Ovary (tissue), 9 donors: ENCODE data around the gene DUSP9. TPM values are rescaled to one million over a fixed set of nuclear protein-coding genes. Genes with fewer than 3 reads are reported as not detected.

Source experiments
- DNase-seq, 5 donors: peaks; one replicate each; pipeline ENCODE4 v3.0.0-alpha.2; 2019 to 2020
- H3K27ac ChIP-seq, 2 donors: fragments of 200-600 bp; one replicate each; pipeline versions ENCODE4 v1.5.1 to v1.8.0; 2019 to 2022
- H3K27me3 ChIP-seq: fragments of 200-600 bp; one replicate; pipeline ENCODE4 v1.8.0; 2022
- H3K36me3 ChIP-seq: fragments of 200-600 bp; sonication (generic); one replicate; pipeline ENCODE4 v1.5.1; 2019
- H3K4me1 ChIP-seq: one replicate; pipeline ENCODE4 v1.8.1; 2013; ENCODE audit warnings: mild to moderate bottlenecking, moderate library complexity; ENCODE audit not compliant: insufficient read depth
- H3K4me3 ChIP-seq: fragments of 200-600 bp; sonication (generic); one replicate; pipeline ENCODE4 v1.5.1; 2017
- H3K9me3 ChIP-seq, 2 donors: fragments of 200-600 bp in 1 of 2; sonication (generic) in 1 of 2; one replicate each; pipeline versions ENCODE4 v1.5.1 to v1.8.1; 2013 to 2019; ENCODE audit warnings: mild to moderate bottlenecking in 1 of 2, moderate library complexity in 1 of 2
- CTCF ChIP-seq, 3 donors: fragments of 450-650 bp in 2 of 3; fragments of 200-600 bp in 1 of 3; IDR thresholded peaks; one replicate each; pipeline versions ENCODE4 v1.5.1 to v1.8.0; 2016 to 2022; ENCODE audit warnings: antibody characterized with exemption in 3 of 3, mild to moderate bottlenecking in 1 of 3
- EP300 ChIP-seq: sonication (generic); formaldehyde crosslinking; IDR thresholded peaks from one replicate; pipeline ENCODE4 v1.6.1; 2017; ENCODE audit warnings: antibody characterized with exemption
- POLR2A ChIP-seq: fragments of 450-650 bp; IDR thresholded peaks from one replicate; pipeline ENCODE4 v1.6.1; 2017; ENCODE audit warnings: antibody characterized with exemption, mild to moderate bottlenecking, moderate library complexity
- WGBS, 3 donors: extraction: QIAGEN DNeasy Blood & Tissue Kit in 1 of 3; methylation state at CpG; one replicate each; pipeline versions ENCODE4 v1.1.5 to v1.1.7; 2013 to 2017; 5-methylcytosine and 5-hydroxymethylcytosine counted together
- intact Hi-C, 4 donors: fragments of 100-400 bp; cut with DNase I; formaldehyde crosslinking; loops; one replicate each; pipeline versions ENCODE4 v1.11.0 to v1.15.1; 2022 to 2023
- polyA plus RNA-seq, 2 donors: library from polyadenylated mRNA; stranded (reverse); fragments of 200-250 nt in 1 of 2; fragments of 350-450 nt in 1 of 2; fragmentation: Illumina TruSeq in 1 of 2; extraction: RNeasy Lipid Tissue Mini Kit (QIAGEN cat#74804) in 1 of 2; gene quantifications; one replicate each; pipeline ENCODE4 v1.2.3, GENCODE V29; 2013 to 2014
- total RNA-seq, 7 donors: library from RNA; depleted of rRNA in 2 of 7; stranded (reverse); fragments of >200 nt in 2 of 7; fragmentation: NEBNext Ultra II Directional in 3 of 7; extraction: Animal tissue kit (Norgen Biotek cat#: 25700) in 3 of 7; gene quantifications; one replicate each; pipeline versions ENCODE4 v1.1.0 to v1.2.4, GENCODE V29; 2016 to 2023
- donor health status: DM: no; HTN: no; CAD: no; lungs with moderate emphysema.
- donor health status: DM: no; HTN: no; CAD: no.
- donor health status: Bipolar disorder and iron deficiency.
- donor health status: DM: yes; HTN: yes; CAD: no.
- donor health status: DM: no; HTN: no; CAD: no.
- donor health status: DM: yes; HTN: yes; CAD: no.

Gene DUSP9
- total and polyA plus RNA-seq, 9 donors = 0.12 to 3.7 (median 0.65) TPM; not detected in 1

- WGBS, 3 donors = 81 to 85% (median 81%) methylated on average over 23 of the region's 23 CpGs
- intact Hi-C loops = loop anchor here (5.0 to 10.0 kb wide), 5 partner anchors 58 to 125 kb away; no protein-coding TSS in a partner anchor
- no peak for DNase-seq
- TF ChIP-seq EP300 = no peak
- no peak for TF ChIP-seq POLR2A
- TF ChIP-seq CTCF (IDR thresholded peaks at IDR 0.05) = no peak
- no peak overlapping the region for H3K4me3 ChIP-seq
- no peaks in the 10 kb centered on the region for H3K27me3 ChIP-seq
- no peak overlapping the region for H3K27ac ChIP-seq
- H3K36me3 ChIP-seq = no peaks in the 10 kb centered on the region
- no peaks in the 10 kb centered on the region for H3K9me3 ChIP-seq
- H3K4me1 ChIP-seq = no peaks in the 10 kb centered on the region
Measured at GRCh38 chrX:153669901-153670731, 23.1 kb downstream of the DUSP9 start.

GRCh38 chrX:153670748-153671588 lies 24.0 kb downstream of the DUSP9 start:
- intact Hi-C loops = no loop called here
- DNase-seq = no peak
- no peak overlapping the region for H3K27ac ChIP-seq

GRCh38 chrX:153671589-153672530 lies 24.9 kb downstream of the DUSP9 start:
- no peaks in the 10 kb centered on the region for H3K36me3 ChIP-seq
- DNase-seq = no peak
- no peaks in the 10 kb centered on the region for H3K27me3 ChIP-seq
- no peaks in the 10 kb centered on the region for H3K9me3 ChIP-seq
- no peak overlapping the region for H3K4me3 ChIP-seq
- H3K27ac ChIP-seq = no peak overlapping the region
- 87 to 90% (median 90%) methylated on average over 27 of the region's 27 CpGs for WGBS, 3 donors
- no peaks in the 10 kb centered on the region for H3K4me1 ChIP-seq
- intact Hi-C loops = no loop called here
- TF ChIP-seq POLR2A (no peak), CTCF (IDR thresholded peaks at IDR 0.05) (no peak), EP300 (no peak)

More at GRCh38 chrX:153670748-153671588, 24.0 kb downstream of the DUSP9 start:
- Histone ChIP-seq H3K4me1 (no peaks in the 10 kb centered on the region), H3K36me3 (no peaks in the 10 kb centered on the region), H3K4me3 (no peak overlapping the region), H3K27me3 (no peaks in the 10 kb centered on the region), H3K9me3 (no peaks in the 10 kb centered on the region)
- TF ChIP-seq POLR2A (no peak), EP300 (no peak), CTCF (IDR thresholded peaks at IDR 0.05) (no peak)
- WGBS, 3 donors = 83 to 90% (median 89%) methylated on average over 22 to 23 of the region's 23 CpGs
